H1 (cell line): Measurements from ENCODE around the gene GOLGB1. TPM values are rescaled to one million over a fixed set of nuclear protein-coding genes. Genes with fewer than 3 reads are reported as not detected.

Experiments
- CTCF ChIA-PET: fragments of 300-600 bp; sonication (Branson Sonifier 250); formaldehyde crosslinking; loops from one replicate; lab custom pipeline; 2021; ENCODE audit not compliant: partially characterized antibody; lab: Charles Lee
- POLR2A ChIA-PET: fragments of 300-600 bp; sonication (Branson Sonifier 250); formaldehyde crosslinking; loops from one replicate; lab custom pipeline; 2021; ENCODE audit warnings: inconsistent platforms; ENCODE audit not compliant: partially characterized antibody; lab: Charles Lee
- DNase-seq, 2 experiments: peaks; one replicate each; pipeline versions ENCODE4 v3.0.0 to v3.0.0-alpha.2; 2010 to 2022; ENCODE audit warnings: low spot score in 2 of 2, low read depth in 1 of 2, mixed read lengths in 1 of 2
- FAIRE-seq: peaks from 2 replicates; lab custom pipeline; 2011; peaks lifted over from hg19 to GRCh38; lab: Jason Lieb, UNC
- H2AFZ ChIP-seq: 2 replicates; pipeline ENCODE4 v1.8.1; 2012; ENCODE audit warnings: low read length, inconsistent platforms
- H2AK5ac ChIP-seq: 2 replicates; pipeline ENCODE4 v1.6.1; 2013; ENCODE audit warnings: low read depth, low read length
- H2BK120ac ChIP-seq: replicated peaks from 2 replicates; pipeline ENCODE3; 2013; ENCODE audit warnings: low read depth, low read length, inconsistent platforms
- H2BK12ac ChIP-seq: 2 replicates; pipeline ENCODE4 v1.6.1; 2013; ENCODE audit warnings: low read depth, low read length
- H2BK15ac ChIP-seq: 2 replicates; pipeline ENCODE4 v1.6.1; 2013; ENCODE audit warnings: low read length
- H2BK20ac ChIP-seq: 2 replicates; pipeline ENCODE4 v1.6.1; 2013; ENCODE audit warnings: low read length
- H2BK5ac ChIP-seq: 2 replicates; pipeline ENCODE4 v1.6.1; 2013; ENCODE audit warnings: low read depth, low read length
- H3K14ac ChIP-seq: 2 replicates; pipeline ENCODE4 v1.6.1; 2013; ENCODE audit warnings: inconsistent platforms; ENCODE audit not compliant: insufficient read length
- H3K18ac ChIP-seq: 2 replicates; pipeline ENCODE4 v1.6.1; 2013; ENCODE audit warnings: low read length; ENCODE audit errors: extremely low read depth
- H3K23ac ChIP-seq: 2 replicates; pipeline ENCODE4 v1.6.1; 2013; ENCODE audit warnings: inconsistent platforms; ENCODE audit not compliant: insufficient read length
- H3K23me2 ChIP-seq: 2 replicates; pipeline ENCODE4 v1.6.1; 2013; ENCODE audit warnings: low read depth, low read length
- H3K27ac ChIP-seq: 2 replicates; pipeline ENCODE4 v1.6.1; 2011; ENCODE audit warnings: low read depth, low read length, inconsistent platforms
- H3K27me3 ChIP-seq, 4 experiments: replicated peaks in 1 of 4; 1 replicate in 1 of 4; 2 replicates in 3 of 4; pipeline versions ENCODE4 v1.6.1 to v1.8.1; 2011 to 2013; ENCODE audit warnings: low read length in 3 of 4, mild to moderate bottlenecking in 3 of 4, inconsistent platforms in 2 of 4, mixed read lengths in 2 of 4, moderate library complexity in 1 of 4; ENCODE audit not compliant: control insufficient read depth in 3 of 4, insufficient read depth in 3 of 4; ENCODE audit errors: extremely low read depth in 1 of 4
- H3K36me3 ChIP-seq, 4 experiments: 2 replicates each; pipeline versions ENCODE4 v1.6.1 to v1.8.1; 2011 to 2013; ENCODE audit warnings: mild to moderate bottlenecking in 4 of 4, low read length in 3 of 4, moderate library complexity in 2 of 4, control low read depth in 1 of 4, inconsistent platforms in 1 of 4; ENCODE audit not compliant: insufficient read depth in 4 of 4, control insufficient read depth in 2 of 4
- H3K4ac ChIP-seq: replicated peaks from 2 replicates; pipeline ENCODE3; 2013; ENCODE audit warnings: low read length, low read depth, mixed read lengths, inconsistent platforms; ENCODE audit not compliant: insufficient read length
- H3K4me1 ChIP-seq, 4 experiments: replicated peaks in 1 of 4; 1 replicate in 1 of 4; 2 replicates in 3 of 4; pipeline versions ENCODE4 v1.6.1 to v1.8.1; 2011 to 2013; ENCODE audit warnings: low read length in 3 of 4, inconsistent platforms in 2 of 4, mixed read lengths in 1 of 4; ENCODE audit not compliant: insufficient read depth in 4 of 4, control insufficient read depth in 3 of 4
- H3K4me2 ChIP-seq, 2 experiments: 2 replicates each; pipeline versions ENCODE4 v1.6.1 to v1.8.1; 2011 to 2013; ENCODE audit warnings: low read depth in 2 of 2, low read length in 2 of 2, control low read depth in 1 of 2, inconsistent platforms in 1 of 2, mild to moderate bottlenecking in 1 of 2; ENCODE audit not compliant: insufficient read depth in 1 of 2
- H3K4me3 ChIP-seq, 4 experiments: fragments of 200-600, 300-600 bp in 1 of 4; sonication (generic), shearing (Covaris generic), sonication (Bioruptor Twin) in 1 of 4; 2 replicates each; pipeline versions ENCODE4 v1.5.1 to v1.8.1; 2011 to 2016; ENCODE audit warnings: low read length in 4 of 4, low read depth in 3 of 4, control low read depth in 2 of 4, inconsistent platforms in 2 of 4, mild to moderate bottlenecking in 2 of 4, mixed read lengths in 1 of 4, moderate library complexity in 1 of 4; ENCODE audit not compliant: insufficient read depth in 2 of 4; ENCODE audit errors: extremely low read depth in 1 of 4
- H3K56ac ChIP-seq: replicated peaks from 2 replicates; pipeline ENCODE3; 2013; ENCODE audit warnings: low read depth, mild to moderate bottlenecking, mixed read lengths, low read length, inconsistent platforms; ENCODE audit not compliant: insufficient read length
- H3K79me1 ChIP-seq: 2 replicates; pipeline ENCODE4 v1.6.1; 2013; ENCODE audit warnings: low read depth, low read length, control low read depth
- H3K79me2 ChIP-seq, 2 experiments: 2 replicates each; pipeline versions ENCODE4 v1.6.1 to v1.8.1; 2012 to 2013; ENCODE audit warnings: low read length in 2 of 2, mild to moderate bottlenecking in 2 of 2, inconsistent platforms in 1 of 2; ENCODE audit not compliant: insufficient read depth in 2 of 2, control insufficient read depth in 1 of 2
- H3K9ac ChIP-seq, 4 experiments: replicated peaks in 1 of 4; 1 replicate in 1 of 4; 2 replicates in 3 of 4; pipeline versions ENCODE4 v1.6.1 to v1.8.1; 2011 to 2013; ENCODE audit warnings: low read depth in 3 of 4, low read length in 3 of 4, control low read depth in 2 of 4, mild to moderate bottlenecking in 2 of 4, moderate library complexity in 2 of 4, inconsistent platforms in 1 of 4; ENCODE audit errors: extremely low read depth in 1 of 4
- H3K9me3 ChIP-seq, 2 experiments: 2 replicates each; pipeline versions ENCODE4 v1.6.1 to v1.8.1; 2012 to 2013; ENCODE audit warnings: mild to moderate bottlenecking in 2 of 2, moderate library complexity in 2 of 2, control low read depth in 1 of 2, inconsistent platforms in 1 of 2, low read depth in 1 of 2, low read length in 1 of 2, mixed read lengths in 1 of 2; ENCODE audit not compliant: insufficient read depth in 2 of 2
- H4K20me1 ChIP-seq, 2 experiments: replicated peaks in 1 of 2; 2 replicates each; pipeline versions ENCODE3 to v1.8.1; 2011 to 2013; ENCODE audit warnings: inconsistent platforms in 2 of 2, low read length in 2 of 2, mild to moderate bottlenecking in 1 of 2; ENCODE audit not compliant: insufficient read depth in 2 of 2, control insufficient read depth in 1 of 2
- H4K5ac ChIP-seq: 2 replicates; pipeline ENCODE4 v1.6.1; 2013; ENCODE audit warnings: low read length, low read depth, mixed read lengths, inconsistent platforms; ENCODE audit not compliant: insufficient read length
- H4K8ac ChIP-seq: 2 replicates; pipeline ENCODE4 v1.8.0; 2013; ENCODE audit warnings: mild to moderate bottlenecking, moderate library complexity, low read length, inconsistent platforms; ENCODE audit not compliant: insufficient read depth; ENCODE audit errors: extremely low read depth
- H4K91ac ChIP-seq: replicated peaks from 2 replicates; pipeline ENCODE3; 2013; ENCODE audit warnings: low read length, mixed read lengths, inconsistent platforms; ENCODE audit not compliant: insufficient read length
- BRCA1 ChIP-seq: IDR thresholded peaks from 2 replicates; pipeline ENCODE4 v1.6.1; 2012; ENCODE audit warnings: low read depth, low read length, improper control_type of control experiment
- CHD2 ChIP-seq: IDR thresholded peaks from 2 replicates; pipeline ENCODE4 v1.6.1; 2012; ENCODE audit warnings: low read length, improper control_type of control experiment
- EGR1 ChIP-seq: IDR thresholded peaks from 2 replicates; pipeline ENCODE4 v1.6.1; 2011; ENCODE audit warnings: low read depth, low read length, borderline replicate concordance
- FOSL1 ChIP-seq: IDR thresholded peaks from 2 replicates; pipeline ENCODE4 v1.6.1; 2011; ENCODE audit warnings: mild to moderate bottlenecking, low read depth, low read length, moderate library complexity; ENCODE audit not compliant: insufficient read depth
- KDM1A ChIP-seq: fragments of 200-600, 300-600 bp; sonication (generic); IDR thresholded peaks from 2 replicates; pipeline ENCODE4 v1.7.1; 2016; ENCODE audit warnings: mild to moderate bottlenecking, low read length, borderline replicate concordance
- NANOG ChIP-seq: IDR thresholded peaks from 2 replicates; pipeline ENCODE4 v1.6.1; 2011; ENCODE audit warnings: low read length, low read depth, mild to moderate bottlenecking, inconsistent platforms; ENCODE audit not compliant: insufficient read depth, poor library complexity, severe bottlenecking
- NRF1 ChIP-seq: IDR thresholded peaks from 2 replicates; pipeline ENCODE4 v1.6.1; 2011; ENCODE audit warnings: mild to moderate bottlenecking, low read depth, low read length, improper control_type of control experiment
- SAP30 ChIP-seq: fragments of 300-600 bp; sonication (generic); IDR thresholded peaks from 2 replicates; pipeline ENCODE4 v1.7.1; 2012; ENCODE audit warnings: low read length, moderate library complexity, mild to moderate bottlenecking, inconsistent platforms; ENCODE audit not compliant: insufficient read depth, insufficient replicate concordance
- SIRT6 ChIP-seq: IDR thresholded peaks from one replicate; pipeline ENCODE4 v1.7.1; 2012; ENCODE audit warnings: low read length, inconsistent platforms
- SP1 ChIP-seq: IDR thresholded peaks from 2 replicates; pipeline ENCODE4 v1.6.1; 2011; ENCODE audit warnings: low read depth, low read length
- SRF ChIP-seq: IDR thresholded peaks from 2 replicates; pipeline ENCODE4 v1.6.1; 2011; ENCODE audit warnings: mild to moderate bottlenecking, low read depth, low read length, moderate library complexity
- TAF1 ChIP-seq: IDR thresholded peaks from 2 replicates; pipeline ENCODE4 v1.6.1; 2011; ENCODE audit warnings: mild to moderate bottlenecking, low read depth, low read length
- WGBS, 2 experiments: shearing (Covaris generic) in 1 of 2; methylation state at CpG; one replicate each; pipeline versions ENCODE4 v1.1.6 to v1.1.7; 2013 to 2015; ENCODE audit warnings: low lambda C conversion rate in 2 of 2, mixed read lengths in 2 of 2, inconsistent platforms in 1 of 2, low coverage in 1 of 2, missing lambda C conversion rate in 1 of 2; ENCODE audit not compliant: insufficient replicate concordance in 2 of 2, insufficient coverage in 1 of 2, insufficient read length in 1 of 2; ENCODE audit errors: extremely low coverage in 1 of 2, missing lambda C conversion rate in 1 of 2; 5-methylcytosine and 5-hydroxymethylcytosine counted together
- polyA plus RNA-seq, 7 experiments: library from polyadenylated mRNA; depleted of rRNA in 3 of 7; stranded (reverse) in 5 of 7; unstranded in 2 of 7; fragments of >200 nt in 5 of 7; fragments of 200-250 nt in 2 of 7; gene quantifications; 1 replicate in 5 of 7; 2 replicates in 1 of 7; 4 replicates in 1 of 7; pipeline versions ENCODE4 v1.2.1 to v1.2.3, GENCODE V29; 2011 to 2013; ENCODE audit warnings: missing spikeins in 2 of 7, mixed read lengths in 2 of 7
- total RNA-seq: library from RNA; stranded (reverse); fragmentation: NEBNext Ultra II Directional; extraction: Animal tissue kit (Norgen Biotek cat#: 25700); gene quantifications from 2 replicates; pipeline ENCODE4 v1.2.1, GENCODE V29; 2021
- TF ChIP-seq, protein P1 (sequence below), 3 experiments: IDR thresholded peaks; 1 replicate in 2 of 3; 2 replicates in 1 of 3; pipeline versions ENCODE4 v1.5.1 to v1.6.1; 2011; ENCODE audit warnings: low read length in 3 of 3, mild to moderate bottlenecking in 3 of 3, inconsistent platforms in 2 of 3, low read depth in 1 of 3, moderate library complexity in 1 of 3; ENCODE audit not compliant: insufficient read depth in 1 of 3; ENCODE audit errors: control extremely low read depth in 1 of 3

GOLGB1 gene
- total and polyA plus RNA-seq, 2 of the 8 experiments (the other 6 are each of a cell fraction or from before 2014, with no cell fraction given): 5.9 to 28.5 TPM

- H3K23me2 ChIP-seq: no peaks in the 10 kb centered on the region
- H3K18ac ChIP-seq: no peak overlapping the region
- TF ChIP-seq NRF1: no peak
- TF ChIP-seq SP1: no peak
- TF ChIP-seq SRF: no peak
- TF ChIP-seq TAF1: no peak
- no peak for TF ChIP-seq EGR1
- TF ChIP-seq FOSL1: no peak
- TF ChIP-seq CHD2: no peak
- no peak for TF ChIP-seq NANOG
- TF ChIP-seq SAP30: no peak
- TF ChIP-seq SIRT6: no peak
- TF ChIP-seq KDM1A: no peak
- TF ChIP-seq BRCA1: no peak
- TF ChIP-seq, protein P1, sequence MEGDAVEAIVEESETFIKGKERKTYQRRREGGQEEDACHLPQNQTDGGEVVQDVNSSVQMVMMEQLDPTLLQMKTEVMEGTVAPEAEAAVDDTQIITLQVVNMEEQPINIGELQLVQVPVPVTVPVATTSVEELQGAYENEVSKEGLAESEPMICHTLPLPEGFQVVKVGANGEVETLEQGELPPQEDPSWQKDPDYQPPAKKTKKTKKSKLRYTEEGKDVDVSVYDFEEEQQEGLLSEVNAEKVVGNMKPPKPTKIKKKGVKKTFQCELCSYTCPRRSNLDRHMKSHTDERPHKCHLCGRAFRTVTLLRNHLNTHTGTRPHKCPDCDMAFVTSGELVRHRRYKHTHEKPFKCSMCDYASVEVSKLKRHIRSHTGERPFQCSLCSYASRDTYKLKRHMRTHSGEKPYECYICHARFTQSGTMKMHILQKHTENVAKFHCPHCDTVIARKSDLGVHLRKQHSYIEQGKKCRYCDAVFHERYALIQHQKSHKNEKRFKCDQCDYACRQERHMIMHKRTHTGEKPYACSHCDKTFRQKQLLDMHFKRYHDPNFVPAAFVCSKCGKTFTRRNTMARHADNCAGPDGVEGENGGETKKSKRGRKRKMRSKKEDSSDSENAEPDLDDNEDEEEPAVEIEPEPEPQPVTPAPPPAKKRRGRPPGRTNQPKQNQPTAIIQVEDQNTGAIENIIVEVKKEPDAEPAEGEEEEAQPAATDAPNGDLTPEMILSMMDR (IDR thresholded peaks at IDR 0.05; ENCODE audit: control extremely low read depth in 1 of 3, insufficient read depth in 1 of 3, low read depth in 1 of 3, low read length in 3 of 3): no peak
Observed at GRCh38 chr3:121786485-121786884, 36.9 kb upstream of the GOLGB1 start.

More at GRCh38 chr3:121786485-121786884, 36.9 kb upstream of the GOLGB1 start:
- Histone ChIP-seq H3K4ac (no peak overlapping the region), H3K27me3 (no peaks in the 10 kb centered on the region), H4K91ac (no peak overlapping the region), H3K14ac (no peak overlapping the region), H3K23ac (no peak overlapping the region), H3K56ac (no peak overlapping the region), H2BK15ac (no peak overlapping the region), H4K8ac (no peak overlapping the region), H3K4me3 (no peak overlapping the region), H2AFZ (no peak overlapping the region), H3K36me3 (peaks cover 0 to 46% (median 24%) of the 10 kb centered on the region in 4 experiments; a peak in 6 of 8 replicates), H3K4me2 (no peak overlapping the region), H2AK5ac (no peak overlapping the region), H4K5ac (no peak overlapping the region), H2BK12ac (no peak overlapping the region), H3K4me1 (no peaks in the 10 kb centered on the region), H3K9ac (no peak overlapping the region), H3K79me2 (no peaks in the 10 kb centered on the region), H2BK20ac (no peak overlapping the region), H2BK5ac (no peak overlapping the region), H2BK120ac (no peak overlapping the region), H3K27ac (no peak overlapping the region), H3K9me3 (no peaks in the 10 kb centered on the region), H4K20me1 (no peaks in the 10 kb centered on the region), H3K79me1 (no peaks in the 10 kb centered on the region)
- FAIRE-seq (no peak), DNase-seq (no peak)
- POLR2A ChIA-PET: no interaction called here
- CTCF ChIA-PET: interaction anchor here (1.3 kb wide), 1 partner anchor 236 kb away, joined by 3 read pairs; no protein-coding TSS in a partner anchor
- WGBS, 2 experiments: 88% methylated on average over 2 of the region's 2 CpGs; no CpG with 5 or more reads in 1 of the 2 experiments
